ENCODE data around the gene C3orf33. TPM values are rescaled to one million over a fixed set of nuclear protein-coding genes. Genes with fewer than 3 reads are reported as not detected.

C3orf33 gene
- total and polyA plus RNA-seq, 9 of the 15 experiments (the other 6 are each of a cell fraction or from before 2014, with no cell fraction given): 4.1 to 10.2 (median 6.0) TPM

GRCh38 chr3:155753038-155753639 is 52.9 kb downstream of the C3orf33 start (continued):
- TF ChIP-seq FOXO4 (CRISPR knock-in tag; IDR thresholded peaks at IDR 0.05) (no peak), DEAF1 (CRISPR knock-in tag; IDR thresholded peaks at IDR 0.05) (peak; percentile 70; the same call in 1 of the 2 replicates), FOS (IDR thresholded peaks at IDR 0.05; ENCODE audit: extremely low read depth, insufficient read length) (no peak), ARID2 (IDR thresholded peaks at IDR 0.05) (0 out of 2 replicates have a peak, but pooled peaks have one; percentile 8), ARID3A (IDR thresholded peaks at IDR 0.05; ENCODE audit: borderline replicate concordance, low read depth, low read length) (0 out of 2 replicates have a peak, but pooled peaks have one; percentile 46), REST (IDR thresholded peaks at IDR 0.05; ENCODE audit: borderline replicate concordance) (peak; percentile 78; the same call in 1 of the 2 replicates), REST (CRISPR knock-in tag; IDR thresholded peaks at IDR 0.05; ENCODE audit: low read depth) (no peak), ETS2 (tag; IDR thresholded peaks at IDR 0.05; ENCODE audit: borderline replicate concordance, poor library complexity, severe bottlenecking) (no peak), MEIS2 (IDR thresholded peaks at IDR 0.05; ENCODE audit: partially characterized antibody) (no peak), KLF13 (tag; IDR thresholded peaks at IDR 0.05; ENCODE audit: borderline replicate concordance, low read depth) (no peak), NCOA2 (IDR thresholded peaks at IDR 0.05; ENCODE audit: partially characterized antibody in 2 of 2) (no peak), DDX20 (tag; IDR thresholded peaks at IDR 0.05; ENCODE audit: low read depth) (no peak), RAD21 (CRISPR knock-in tag; conservative IDR thresholded peaks at IDR 0.05 in 1 of 2, IDR thresholded peaks at IDR 0.05 in 1 of 2) (peak; percentile 71 to 92)
